ACC112 (cell line): ENCODE measurements around the gene CUL5.
A peak's percentile ranks its signal among the peaks of the same experiment; 100 is the strongest.

Source experiments
- H2AFZ ChIP-seq: fragments of 200-600 bp; sonication (generic); one replicate; pipeline ENCODE4 v1.6.0; 2017; ENCODE audit warnings: antibody characterized with exemption, low read length; ENCODE audit not compliant: unreplicated experiment
- H3K27ac ChIP-seq: fragments of 200-600 bp; sonication (generic); 2 replicates; pipeline ENCODE4 v1.5.1; 2014; ENCODE audit warnings: low read depth, mild to moderate bottlenecking, antibody characterized with exemption, low read length, moderate library complexity
- H3K27me3 ChIP-seq: fragments of 200-600 bp; sonication (generic); 2 replicates; pipeline ENCODE4 v1.6.1; 2014; ENCODE audit warnings: mild to moderate bottlenecking, antibody characterized with exemption, low read length, moderate library complexity, mixed read lengths; ENCODE audit not compliant: insufficient read depth
- H3K36me3 ChIP-seq: fragments of 200-600 bp; sonication (generic); 2 replicates; pipeline ENCODE4 v1.6.1; 2016; ENCODE audit warnings: mild to moderate bottlenecking, antibody characterized with exemption, low read length, moderate library complexity, mixed read lengths; ENCODE audit not compliant: insufficient read depth
- H3K4me1 ChIP-seq: fragments of 200-600 bp; sonication (generic); one replicate; pipeline ENCODE4 v1.6.1; 2016; ENCODE audit warnings: low read length, mixed read lengths; ENCODE audit not compliant: insufficient read depth, unreplicated experiment, control insufficient read depth
- H3K4me3 ChIP-seq: fragments of 200-600 bp; sonication (generic); 2 replicates; pipeline ENCODE4 v1.5.1; 2014; ENCODE audit warnings: mild to moderate bottlenecking, low read depth, low read length
- H3K79me2 ChIP-seq: fragments of 200-600 bp; sonication (generic); one replicate; pipeline ENCODE4 v1.6.0; 2016; ENCODE audit warnings: low read length; ENCODE audit not compliant: control insufficient read depth, unreplicated experiment, insufficient read depth

The CUL5 gene

GRCh38 chr11:107998761-107999160 is 9.9 kb upstream of the CUL5 start:
- no peaks in the 10 kb centered on the region for H3K4me1 ChIP-seq
- H3K27ac ChIP-seq, result no peak overlapping the region
- H3K27me3 ChIP-seq, result peaks cover 28% of the 10 kb centered on the region; the same call in 1 of the 2 replicates
- H3K4me3 ChIP-seq, result no peak overlapping the region
- H2AFZ ChIP-seq, result no peak overlapping the region
- H3K36me3 ChIP-seq, result no peaks in the 10 kb centered on the region
- no peaks in the 10 kb centered on the region for H3K79me2 ChIP-seq

GRCh38 chr11:107999759-108000455 is 8.8 kb upstream of the CUL5 start:
- Histone ChIP-seq H3K27me3 (peaks cover 21% of the 10 kb centered on the region; the same call in 1 of the 2 replicates), H2AFZ (no peak overlapping the region)

GRCh38 chr11:108002476-108002875 is 6.2 kb upstream of the CUL5 start:
- no peak overlapping the region for H3K27ac ChIP-seq
- no peaks in the 10 kb centered on the region for H3K4me1 ChIP-seq
- no peaks in the 10 kb centered on the region for H3K27me3 ChIP-seq
- no peaks in the 10 kb centered on the region for H3K36me3 ChIP-seq
- H3K79me2 ChIP-seq, result no peaks in the 10 kb centered on the region
- no peak overlapping the region for H2AFZ ChIP-seq
- H3K4me3 ChIP-seq, result no peak overlapping the region

More at GRCh38 chr11:107999759-108000455, 8.8 kb upstream of the CUL5 start:
- no peaks in the 10 kb centered on the region for H3K4me1 ChIP-seq
- no peak overlapping the region for H3K27ac ChIP-seq
- no peaks in the 10 kb centered on the region for H3K36me3 ChIP-seq
- H3K79me2 ChIP-seq, result no peaks in the 10 kb centered on the region
- no peak overlapping the region for H3K4me3 ChIP-seq

GRCh38 chr11:108003623-108004022 is 5.1 kb upstream of the CUL5 start:
- no peaks in the 10 kb centered on the region for H3K4me1 ChIP-seq
- no peaks in the 10 kb centered on the region for H3K27me3 ChIP-seq
- no peak overlapping the region for H3K4me3 ChIP-seq
- H3K79me2 ChIP-seq, result no peaks in the 10 kb centered on the region
- H3K27ac ChIP-seq, result no peak overlapping the region
- H3K36me3 ChIP-seq, result no peaks in the 10 kb centered on the region
- no peak overlapping the region for H2AFZ ChIP-seq

- no peak overlapping the region for H2AFZ ChIP-seq
- H3K4me1 ChIP-seq, result peaks cover 17% of the 10 kb centered on the region
- no peak overlapping the region for H3K27ac ChIP-seq
- no peaks in the 10 kb centered on the region for H3K36me3 ChIP-seq
- H3K4me3 ChIP-seq, result 0 out of 2 replicates have a peak overlapping the region, but pooled peaks have one; percentile 88
- peaks cover 40% of the 10 kb centered on the region for H3K79me2 ChIP-seq
- no peaks in the 10 kb centered on the region for H3K27me3 ChIP-seq
Measured at GRCh38 chr11:108007819-108008218, 879 bp upstream of the CUL5 start.

- peak overlapping the region; percentile 85 for H3K27ac ChIP-seq
- peak overlapping the region; percentile 88 for H3K4me3 ChIP-seq
- peaks cover 17% of the 10 kb centered on the region for H3K4me1 ChIP-seq
- H3K36me3 ChIP-seq, result no peaks in the 10 kb centered on the region
- H3K27me3 ChIP-seq, result no peaks in the 10 kb centered on the region
- peaks cover 58% of the 10 kb centered on the region for H3K79me2 ChIP-seq
- peak overlapping the region; percentile 96 for H2AFZ ChIP-seq
Measured at GRCh38 chr11:108009497-108010370, 1.0 kb downstream of the CUL5 start.

GRCh38 chr11:108012139-108012725 is 3.5 kb downstream of the CUL5 start:
- Histone ChIP-seq H3K4me1 (peaks cover 17% of the 10 kb centered on the region), H3K4me3 (no peak overlapping the region), H3K27me3 (no peaks in the 10 kb centered on the region), H3K27ac (no peak overlapping the region), H3K36me3 (no peaks in the 10 kb centered on the region), H2AFZ (no peak overlapping the region), H3K79me2 (peaks cover 82% of the 10 kb centered on the region)

- no peak overlapping the region for H3K27ac ChIP-seq
- H3K27me3 ChIP-seq, result no peaks in the 10 kb centered on the region
- no peak overlapping the region for H3K4me3 ChIP-seq
- no peak overlapping the region for H2AFZ ChIP-seq
- no peaks in the 10 kb centered on the region for H3K36me3 ChIP-seq
- peaks cover 89% of the 10 kb centered on the region for H3K79me2 ChIP-seq
- H3K4me1 ChIP-seq, result peaks cover 14% of the 10 kb centered on the region
Measured at GRCh38 chr11:108016647-108017046, 7.9 kb downstream of the CUL5 start.

- Histone ChIP-seq H3K4me1 (peaks cover 6% of the 10 kb centered on the region), H3K27me3 (no peaks in the 10 kb centered on the region), H3K79me2 (peaks cover 88% of the 10 kb centered on the region), H3K36me3 (no peaks in the 10 kb centered on the region), H2AFZ (no peak overlapping the region), H3K4me3 (no peak overlapping the region), H3K27ac (no peak overlapping the region)
Measured at GRCh38 chr11:108018708-108019107, 10.0 kb downstream of the CUL5 start.

- Histone ChIP-seq H2AFZ (no peak overlapping the region), H3K27me3 (no peaks in the 10 kb centered on the region), H3K4me1 (peaks cover 6% of the 10 kb centered on the region), H3K36me3 (no peaks in the 10 kb centered on the region), H3K27ac (no peak overlapping the region), H3K79me2 (peaks cover 89% of the 10 kb centered on the region), H3K4me3 (no peak overlapping the region)
Measured at GRCh38 chr11:108019870-108020540, 11.3 kb downstream of the CUL5 start.
